CD4-positive, alpha-beta T cell treated with Interferon alpha-2 for 1 hour (primary cell): ENCODE data around the gene KCTD16.

Source experiments
- DNase-seq, 2 donors: peaks; one replicate each; pipeline ENCODE4 v3.0.0-alpha.2; 2020 to 2022

Gene KCTD16

DNA sequence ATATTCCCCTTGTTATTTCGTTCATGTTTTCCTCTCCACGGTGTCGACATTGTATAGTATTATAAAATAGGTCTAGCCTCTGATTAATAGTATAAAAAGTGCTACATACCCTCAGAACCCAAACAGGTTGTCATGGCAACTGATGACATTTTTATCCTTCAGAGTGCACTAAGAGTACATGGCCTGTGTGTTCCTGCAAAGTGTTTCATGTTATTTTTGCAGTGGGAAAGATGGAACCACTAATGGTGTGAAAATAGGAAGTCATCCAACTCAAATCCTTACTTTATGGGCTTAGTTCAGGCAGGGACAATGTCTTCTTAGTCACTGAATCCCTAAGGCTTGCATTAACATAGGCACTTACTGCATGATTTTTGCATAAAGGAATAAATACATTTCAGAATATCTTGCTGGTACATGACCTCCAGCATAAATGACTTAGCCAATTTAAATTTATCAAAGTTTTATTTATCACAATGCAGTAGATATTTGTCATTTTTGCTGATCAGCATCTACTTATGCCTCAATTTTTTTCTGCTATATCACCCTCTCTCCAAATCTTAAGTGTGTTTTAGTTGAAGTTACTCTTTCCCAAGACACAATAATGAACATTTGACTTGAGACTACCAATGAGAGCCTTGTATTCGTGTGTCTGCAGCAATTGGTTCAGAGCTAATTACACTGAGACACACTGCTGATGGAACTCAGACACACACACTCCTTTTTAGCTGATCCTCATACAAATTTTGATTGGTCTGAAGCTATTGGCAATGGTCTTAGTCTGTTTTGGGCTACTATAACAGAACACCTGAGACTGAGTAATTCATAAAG, 243.7 kb downstream of the KCTD16 start:
- no peak for DNase-seq

GRCh38 chr5:144416196-144416595, 245.5 kb downstream of the KCTD16 start:
- DNase-seq = no peak

GRCh38 chr5:144418719-144419118, 248.0 kb downstream of the KCTD16 start:
- DNase-seq = no peak

DNA sequence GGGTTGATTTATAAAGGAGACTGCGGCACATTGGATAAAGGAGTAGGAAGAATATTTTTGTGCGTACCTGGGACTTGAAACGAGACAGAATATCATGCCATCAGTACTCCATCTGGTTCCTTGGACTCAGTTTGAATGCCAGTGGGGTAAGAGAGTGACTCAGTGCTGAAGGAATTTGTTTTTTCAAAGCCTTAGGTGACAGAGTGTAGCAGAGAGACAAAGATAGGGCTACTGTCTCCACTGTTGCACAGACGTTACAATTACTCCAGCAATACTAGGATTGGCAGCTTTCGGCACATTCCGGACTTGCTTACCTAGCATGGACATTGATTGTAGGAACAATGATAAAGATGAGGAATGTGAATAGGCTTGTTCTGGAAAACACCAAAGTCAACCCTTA, 250.7 kb downstream of the KCTD16 start:
- DNase-seq = no peak

GRCh38 chr5:144422018-144422727, 251.5 kb downstream of the KCTD16 start:
- DNase-seq = no peak

DNA sequence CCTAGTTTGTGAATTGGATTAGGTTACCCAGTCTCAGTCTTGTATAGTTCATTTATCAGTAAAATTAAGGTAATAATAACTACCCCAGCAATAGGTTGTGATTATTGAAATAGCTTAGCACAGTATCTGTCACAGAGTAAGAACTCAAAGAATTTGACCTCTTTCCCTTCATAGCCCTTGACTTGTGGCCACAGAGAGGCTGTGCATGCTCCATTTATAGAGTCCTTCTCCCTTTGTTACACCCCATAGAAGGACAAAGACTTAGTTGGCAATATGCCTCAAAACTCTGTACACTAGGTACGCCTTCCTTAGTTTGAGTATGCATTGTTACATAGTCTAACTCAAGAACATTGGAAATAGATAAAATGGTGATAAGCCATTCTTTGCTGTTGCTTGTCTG, 257.2 kb downstream of the KCTD16 start:
- DNase-seq = no peak

DNA sequence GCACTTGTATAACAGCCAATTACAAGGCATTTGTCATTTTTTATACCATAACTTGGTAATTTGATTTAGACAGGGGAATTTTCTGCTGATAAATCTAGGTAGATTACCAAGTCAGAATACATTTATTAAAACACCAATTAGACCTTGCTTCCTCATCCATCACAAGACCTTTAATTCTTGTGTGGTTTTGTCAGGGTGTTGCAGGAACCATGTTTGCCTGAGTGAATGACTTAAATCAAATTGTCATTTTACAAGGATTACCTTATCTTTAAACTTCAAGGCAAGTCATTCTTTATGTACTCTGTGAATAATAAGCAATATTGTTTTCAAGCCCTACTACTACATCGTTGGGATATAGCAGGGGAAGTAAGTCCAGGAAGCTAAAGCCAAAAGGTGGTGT, 257.7 kb downstream of the KCTD16 start:
- DNase-seq = no peak

- no peak for DNase-seq
These were observed 258.7 kb downstream of the KCTD16 start for GRCh38 chr5:144429405-144429804.

GRCh38 chr5:144429905-144430304, 259.2 kb downstream of the KCTD16 start:
- DNase-seq = no peak

GRCh38 chr5:144433140-144433822, 262.6 kb downstream of the KCTD16 start:
- no peak for DNase-seq

DNA sequence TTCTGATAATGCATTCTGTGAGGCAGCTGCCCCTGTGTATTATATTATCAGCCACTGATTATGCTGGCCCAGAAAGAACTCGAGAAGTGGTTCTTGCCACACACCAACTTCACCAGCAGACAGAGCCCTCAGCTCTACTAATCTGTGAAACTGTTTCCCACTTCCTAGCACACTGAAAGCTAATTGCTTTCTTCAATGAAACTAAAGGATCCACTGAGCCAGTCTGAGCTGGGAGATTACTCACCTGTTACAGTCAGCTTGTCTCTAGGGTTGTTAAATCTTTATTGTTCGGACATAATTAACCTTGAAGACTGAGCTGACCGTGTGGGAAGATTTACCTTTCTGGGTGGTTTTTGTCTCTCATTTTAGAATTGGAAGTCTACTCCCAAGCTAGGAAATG, 263.2 kb downstream of the KCTD16 start:
- DNase-seq = no peak

- DNase-seq = no peak
These were observed 265.3 kb downstream of the KCTD16 start for GRCh38 chr5:144436007-144436406.

DNA sequence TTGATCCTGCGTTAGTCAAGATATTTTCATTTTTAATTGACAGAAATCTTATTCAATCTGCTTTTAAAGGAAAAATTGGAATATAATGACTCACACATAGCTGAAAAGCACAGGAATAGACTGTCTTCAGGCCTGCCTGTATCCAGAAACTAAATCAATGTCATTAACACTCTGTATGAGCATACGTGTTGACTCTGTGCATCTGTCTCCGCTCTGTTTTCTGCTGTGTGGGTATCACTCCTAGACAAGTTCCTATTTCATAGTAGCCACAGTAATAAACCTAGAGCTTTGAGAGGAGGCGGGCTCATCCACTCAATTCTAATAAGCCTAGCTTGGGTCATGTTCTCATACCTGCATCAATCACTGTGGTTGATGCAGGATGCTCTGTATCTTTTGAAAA, 267.6 kb downstream of the KCTD16 start:
- no peak for DNase-seq

DNA sequence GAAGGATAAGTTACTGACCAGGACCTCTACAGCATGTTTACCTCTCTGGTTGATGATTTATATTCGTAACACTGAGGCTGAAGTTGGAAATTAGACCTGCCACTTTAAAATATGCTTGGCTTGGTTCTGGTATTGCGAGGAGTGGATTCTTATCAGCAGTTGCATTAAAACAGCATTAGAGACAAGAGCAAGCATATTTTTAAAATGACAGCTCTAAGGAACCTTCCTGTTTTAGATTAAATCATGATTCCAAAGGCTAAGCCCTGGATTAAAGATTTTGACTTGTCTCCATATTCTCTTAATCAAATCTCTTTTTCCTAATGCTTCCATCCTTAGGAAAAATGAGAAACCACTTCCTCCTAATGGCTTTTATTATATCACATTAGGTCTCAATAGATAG, 277.8 kb downstream of the KCTD16 start:
- no peak for DNase-seq

DNA sequence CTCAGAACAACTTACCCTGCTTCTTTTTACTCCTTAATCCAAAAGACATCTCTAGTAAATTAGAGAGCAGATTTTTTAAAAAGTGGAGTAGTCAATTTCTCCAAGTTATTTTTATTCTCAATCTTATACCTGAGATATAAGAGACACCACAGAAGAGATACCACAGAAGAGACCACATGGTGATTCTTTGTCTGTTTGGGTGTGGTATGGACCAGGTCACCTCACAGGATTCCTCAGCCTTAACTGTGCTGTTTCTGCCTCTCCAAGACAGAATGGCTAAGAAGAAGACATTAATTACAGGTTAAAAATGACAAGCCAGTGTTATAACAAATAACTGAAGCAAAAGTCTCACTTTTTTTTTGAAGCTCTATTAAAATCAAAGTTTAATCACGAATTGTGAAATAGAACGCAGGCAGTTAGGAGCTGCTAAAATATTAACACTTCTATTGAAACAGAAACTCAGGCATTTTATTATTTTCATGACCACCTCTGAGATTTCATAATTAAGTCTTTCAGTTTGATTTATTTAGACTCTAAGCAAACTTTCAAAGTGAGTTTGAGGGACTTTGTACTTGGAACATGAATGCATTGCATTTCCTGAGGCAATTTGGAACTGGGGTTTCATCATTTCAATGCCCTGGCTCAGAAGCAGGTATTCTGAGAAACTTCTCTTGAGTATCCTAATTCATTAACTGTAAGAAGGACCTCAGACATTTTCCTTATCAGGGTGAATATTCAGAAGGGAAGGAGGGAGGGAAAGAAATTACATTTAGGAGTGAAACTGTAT, 280.7 kb downstream of the KCTD16 start:
- DNase-seq = no peak

DNA sequence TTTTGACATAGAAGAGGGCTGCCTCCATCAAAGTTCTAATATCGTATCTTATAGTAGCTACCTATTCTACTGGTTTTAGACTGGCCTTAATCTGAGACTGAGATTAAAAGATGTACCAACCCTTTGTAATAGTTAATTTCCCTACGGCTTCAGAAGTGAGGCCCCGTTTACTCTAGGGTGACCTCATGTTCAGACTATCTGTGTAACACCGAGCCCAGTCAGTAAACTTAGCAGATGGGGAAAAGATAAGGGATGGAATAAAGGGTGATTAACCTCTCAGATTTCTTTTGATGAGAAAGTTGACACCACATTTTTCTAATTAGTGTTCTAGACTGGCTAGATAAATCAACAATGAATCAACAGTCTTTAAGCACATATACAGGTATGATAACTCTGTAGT, 283.1 kb downstream of the KCTD16 start:
- no peak for DNase-seq

GRCh38 chr5:144457160-144457559, 286.5 kb downstream of the KCTD16 start:
- DNase-seq = no peak

DNA sequence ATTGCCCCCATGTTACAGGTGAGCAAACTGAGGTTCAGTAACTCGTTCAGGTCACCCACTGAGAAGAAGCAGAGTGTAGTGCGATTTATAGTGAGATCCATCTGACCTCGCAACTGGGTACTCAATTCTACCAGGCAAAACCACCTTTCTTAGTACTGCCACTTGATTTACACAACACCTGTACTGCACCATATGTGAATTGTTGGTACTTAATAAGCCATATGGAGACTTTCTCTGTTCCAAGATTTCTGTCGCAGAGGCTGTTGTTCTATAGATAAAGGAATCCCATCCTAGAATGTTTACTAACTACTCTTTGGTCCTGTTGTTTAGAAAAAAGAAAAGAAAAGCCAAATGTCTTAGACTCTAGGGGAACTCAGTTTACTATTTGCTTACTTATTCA, 287.5 kb downstream of the KCTD16 start:
- DNase-seq = no peak

GRCh38 chr5:144460600-144460999, 289.9 kb downstream of the KCTD16 start:
- DNase-seq = no peak

DNA sequence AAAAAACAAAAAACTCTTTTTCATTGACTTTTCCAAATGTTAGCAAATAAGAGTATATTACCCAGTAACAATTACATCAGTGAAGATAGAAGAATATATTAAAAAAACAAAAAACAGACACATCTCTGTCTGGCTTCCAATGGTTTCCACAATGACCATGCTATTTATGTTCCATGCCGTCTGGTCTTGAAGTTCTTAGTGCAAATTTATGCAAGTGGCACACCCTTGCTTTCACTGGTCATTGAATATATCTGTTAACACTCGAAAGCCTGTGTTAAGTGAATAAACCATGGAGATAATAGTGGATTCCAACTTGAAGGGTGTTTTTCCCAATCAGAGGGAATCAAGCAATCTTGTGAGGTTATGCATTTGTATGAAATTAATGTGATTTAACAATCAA, 291.9 kb downstream of the KCTD16 start:
- no peak for DNase-seq

- DNase-seq = no peak
These were observed 293.0 kb downstream of the KCTD16 start for GRCh38 chr5:144463481-144464223.

DNA sequence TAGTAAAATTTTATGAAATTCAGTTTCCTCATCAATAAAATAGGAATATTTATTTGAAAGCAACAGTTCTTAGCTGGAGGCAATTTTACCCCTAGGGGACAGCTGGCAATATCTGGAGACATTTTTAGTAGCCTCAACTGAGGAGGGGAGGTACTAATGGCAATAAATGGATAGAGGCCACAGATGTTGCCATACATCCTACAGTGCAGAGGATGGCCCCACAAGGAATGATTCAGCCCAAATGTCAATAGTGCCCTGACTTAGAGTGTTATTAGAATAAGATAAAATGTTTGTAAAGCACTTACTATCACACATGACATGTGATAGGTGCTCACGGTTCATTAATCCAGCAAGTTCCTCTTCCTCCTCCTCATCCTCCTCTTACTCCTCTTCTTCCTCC, 293.6 kb downstream of the KCTD16 start:
- no peak for DNase-seq
